ENCODE measurements around the gene ZCCHC8.
"Not testable (repeated sequence)": the region's sequence is repeated elsewhere in the genome, so short reads cannot be mapped to it uniquely, and the experiment has no call there.

DNA sequence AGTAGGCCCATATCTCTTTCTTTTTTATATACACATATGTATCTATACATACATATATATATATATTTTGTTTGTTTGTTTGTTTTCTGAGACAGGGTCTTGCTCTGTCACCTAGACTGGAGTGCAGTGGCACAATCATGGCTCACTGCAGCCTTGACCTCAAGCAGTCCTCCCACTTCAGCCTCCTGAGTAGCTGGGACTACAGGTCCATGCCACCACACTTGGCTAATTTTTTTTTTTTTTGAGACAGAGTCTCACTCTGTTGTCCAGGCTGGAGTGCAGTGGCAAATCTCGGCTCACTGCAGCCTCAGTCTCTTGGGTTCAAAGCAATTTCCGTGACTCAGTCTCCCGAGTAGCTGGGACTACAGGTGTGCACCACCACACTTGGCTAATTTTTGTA, 12.9 kb downstream of the ZCCHC8 start:
- TF ChIP-seq, protein P1, sequence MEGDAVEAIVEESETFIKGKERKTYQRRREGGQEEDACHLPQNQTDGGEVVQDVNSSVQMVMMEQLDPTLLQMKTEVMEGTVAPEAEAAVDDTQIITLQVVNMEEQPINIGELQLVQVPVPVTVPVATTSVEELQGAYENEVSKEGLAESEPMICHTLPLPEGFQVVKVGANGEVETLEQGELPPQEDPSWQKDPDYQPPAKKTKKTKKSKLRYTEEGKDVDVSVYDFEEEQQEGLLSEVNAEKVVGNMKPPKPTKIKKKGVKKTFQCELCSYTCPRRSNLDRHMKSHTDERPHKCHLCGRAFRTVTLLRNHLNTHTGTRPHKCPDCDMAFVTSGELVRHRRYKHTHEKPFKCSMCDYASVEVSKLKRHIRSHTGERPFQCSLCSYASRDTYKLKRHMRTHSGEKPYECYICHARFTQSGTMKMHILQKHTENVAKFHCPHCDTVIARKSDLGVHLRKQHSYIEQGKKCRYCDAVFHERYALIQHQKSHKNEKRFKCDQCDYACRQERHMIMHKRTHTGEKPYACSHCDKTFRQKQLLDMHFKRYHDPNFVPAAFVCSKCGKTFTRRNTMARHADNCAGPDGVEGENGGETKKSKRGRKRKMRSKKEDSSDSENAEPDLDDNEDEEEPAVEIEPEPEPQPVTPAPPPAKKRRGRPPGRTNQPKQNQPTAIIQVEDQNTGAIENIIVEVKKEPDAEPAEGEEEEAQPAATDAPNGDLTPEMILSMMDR (optimal IDR thresholded peaks at IDR 0.05 in 1 of 3, IDR thresholded peaks at IDR 0.05 in 1 of 3, conservative IDR thresholded peaks at IDR 0.05 in 1 of 3; ENCODE audit: extremely low read depth in 1 of 3, insufficient read depth in 2 of 3, low read length in 3 of 3), result not testable (repeated sequence)
- not testable (repeated sequence) for TF ChIP-seq EZH2 (IDR thresholded peaks at IDR 0.05; ENCODE audit: low read length)
